Hypothalamus (tissue), 51 donors: ENCODE data around the gene SH3RF1.

Source experiments
- DNase-seq, 51 donors: peaks; one replicate each; lab custom pipeline; 2025; lab: John Stamatoyannopoulos, UW

SH3RF1 gene

DNA sequence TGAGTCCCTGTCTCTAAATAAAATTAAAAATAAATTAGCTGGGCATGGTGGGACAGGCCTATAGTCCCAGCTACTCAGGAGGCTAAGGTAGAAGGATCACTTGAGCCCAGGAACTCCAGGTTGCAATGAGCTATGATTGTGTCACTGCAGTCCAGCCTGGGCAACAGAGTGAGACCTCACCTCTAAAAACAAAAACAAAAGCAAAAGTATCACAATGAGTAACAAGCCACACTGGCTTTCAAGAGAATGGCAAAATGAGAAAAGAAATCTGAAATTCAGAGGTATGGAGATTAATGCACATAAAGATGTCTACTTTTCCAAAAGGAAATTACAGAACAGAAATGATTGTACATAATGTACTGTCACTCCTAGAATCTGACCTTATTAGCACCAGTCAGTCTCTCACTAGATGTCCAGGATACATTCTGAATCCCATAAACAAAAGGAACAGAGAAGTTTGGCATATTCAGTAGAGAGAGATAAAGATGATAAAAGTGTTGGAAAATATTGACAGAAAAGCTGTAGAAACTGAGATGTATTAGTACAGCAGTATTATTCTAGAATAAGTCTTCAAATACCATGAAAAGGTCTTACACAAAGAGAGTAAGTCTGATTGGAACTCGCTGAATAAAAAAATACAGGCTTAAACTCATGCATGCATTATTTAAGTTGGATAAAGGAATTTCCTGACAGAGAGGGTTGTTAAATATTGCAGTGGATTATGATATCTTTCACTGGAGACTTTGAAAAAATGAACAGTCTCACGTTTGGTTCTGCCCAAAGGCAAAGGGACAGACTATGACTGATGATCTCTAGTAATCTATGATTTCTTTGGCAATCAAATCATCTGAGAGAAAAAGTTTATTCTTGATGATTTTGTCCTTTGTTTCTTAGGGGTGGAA lies 102.5 kb downstream of the SH3RF1 start:
- DNase-seq: no peak

- no peak for DNase-seq
Observed at GRCh38 chr4:169164669-169165415, 105.9 kb downstream of the SH3RF1 start.

DNA sequence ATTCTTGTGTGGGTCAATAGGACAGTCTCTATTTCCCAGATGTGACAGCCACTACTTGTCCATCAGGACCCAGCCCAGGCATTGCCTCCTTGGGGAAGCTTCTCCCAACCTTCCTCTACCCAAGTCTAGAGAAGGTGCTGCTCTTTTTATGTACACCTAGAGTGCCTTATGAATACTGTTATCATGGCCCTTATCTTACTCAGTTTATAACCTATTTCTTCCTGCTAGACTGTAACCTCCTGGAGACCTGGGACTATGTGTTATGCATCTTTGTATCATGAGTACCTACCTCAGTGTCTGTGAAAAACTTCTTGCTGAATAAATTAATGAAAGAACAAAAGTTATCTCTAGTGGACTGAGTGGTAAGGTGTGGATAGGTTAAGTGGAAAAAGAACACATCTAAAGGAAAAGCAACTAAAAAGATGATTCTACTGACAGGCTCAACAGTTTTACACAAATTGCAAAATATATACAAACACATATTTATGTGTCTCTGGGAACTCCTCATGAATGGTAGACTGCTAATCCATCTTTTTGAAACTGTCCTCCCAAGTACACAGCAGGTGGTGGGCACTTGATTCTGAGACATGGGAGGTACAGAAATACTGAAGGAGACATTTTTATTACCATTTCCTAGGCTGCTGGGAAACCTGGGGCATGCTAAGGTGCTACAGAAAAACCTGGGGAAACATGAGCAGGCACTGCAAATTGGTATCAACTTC lies 106.6 kb downstream of the SH3RF1 start:
- no peak for DNase-seq

DNA sequence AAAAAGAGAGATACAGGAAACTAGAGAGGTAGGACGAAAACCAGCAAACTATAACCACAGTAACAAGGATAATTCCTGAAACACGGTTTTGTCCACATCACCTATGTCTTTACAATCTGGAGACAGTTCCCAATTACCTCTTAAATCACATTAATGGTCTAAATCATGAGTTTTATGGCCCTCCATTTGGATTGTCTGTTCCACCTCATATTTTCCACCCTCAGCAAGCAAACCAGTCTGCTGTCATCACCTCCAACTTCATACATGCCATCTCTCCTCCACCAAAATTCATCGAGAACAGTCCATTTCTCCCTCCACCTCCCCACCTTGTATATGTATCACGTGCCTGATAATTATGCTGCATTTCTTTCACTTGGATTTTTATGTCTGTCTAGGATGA lies 107.3 kb downstream of the SH3RF1 start:
- no peak for DNase-seq

DNA sequence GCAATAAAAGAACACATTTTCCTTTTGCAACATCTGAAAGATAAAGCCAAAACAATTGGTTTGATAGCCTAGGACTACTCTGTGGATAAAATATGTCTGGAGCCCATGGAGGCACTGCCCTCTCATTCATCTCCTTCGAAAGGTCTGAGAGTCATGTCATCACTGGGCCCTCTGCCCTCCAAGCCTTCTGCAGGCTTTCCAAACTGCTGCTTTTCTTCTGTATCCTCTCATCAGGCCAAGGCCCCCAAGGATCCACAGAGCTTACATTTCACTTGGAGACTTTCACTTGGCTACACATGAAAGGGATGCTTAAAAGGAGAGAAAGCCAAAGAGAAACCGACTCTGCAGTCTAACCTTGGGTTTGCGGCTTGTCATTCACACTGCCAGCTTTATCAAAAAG lies 109.9 kb downstream of the SH3RF1 start:
- DNase-seq: peak in 1 of 51 donors; percentile 11

- DNase-seq: no peak
Observed at GRCh38 chr4:169159624-169160171, 111.1 kb downstream of the SH3RF1 start.

GRCh38 chr4:169158861-169159260 lies 111.9 kb downstream of the SH3RF1 start:
- no peak for DNase-seq

DNA sequence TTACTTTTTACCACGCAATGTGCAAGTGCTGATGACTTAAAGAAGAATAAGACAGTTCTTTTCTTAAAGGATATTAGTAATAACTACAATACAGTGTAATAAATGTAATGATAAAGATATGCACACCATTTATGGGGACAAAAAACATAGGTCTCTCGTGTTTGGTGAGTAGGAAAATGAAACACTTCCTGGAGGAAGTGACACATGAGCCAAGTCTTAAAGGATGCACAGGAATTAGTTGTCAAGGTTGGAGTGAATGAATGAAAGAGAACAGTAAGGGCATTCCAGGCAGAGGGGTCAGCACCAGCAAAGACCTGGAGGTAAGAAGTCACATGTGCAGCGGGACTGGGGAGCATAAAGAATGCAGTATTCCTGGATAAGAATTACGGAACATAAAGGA lies 112.7 kb downstream of the SH3RF1 start:
- DNase-seq: no peak

DNA sequence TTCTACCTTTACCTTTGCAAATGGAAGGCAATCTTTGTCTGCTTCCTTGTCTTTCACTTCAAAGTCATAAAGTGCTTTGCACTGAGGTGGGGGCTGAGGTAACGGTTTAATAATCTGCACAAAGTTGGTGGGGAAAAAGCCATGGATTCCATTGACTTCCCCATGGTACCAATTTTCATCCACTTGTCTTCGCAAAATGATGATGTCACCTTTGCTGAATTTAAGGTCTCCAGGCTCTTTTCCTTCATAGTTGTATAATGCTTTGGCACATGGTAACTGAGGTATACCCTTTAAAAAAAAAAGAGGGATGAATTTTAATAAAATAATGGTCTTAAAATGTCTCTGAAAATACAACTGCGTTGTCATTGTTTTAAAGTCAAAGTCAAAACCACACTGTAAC lies 114.4 kb downstream of the SH3RF1 start:
- no peak for DNase-seq

GRCh38 chr4:169154121-169154520 lies 116.6 kb downstream of the SH3RF1 start:
- DNase-seq: no peak

DNA sequence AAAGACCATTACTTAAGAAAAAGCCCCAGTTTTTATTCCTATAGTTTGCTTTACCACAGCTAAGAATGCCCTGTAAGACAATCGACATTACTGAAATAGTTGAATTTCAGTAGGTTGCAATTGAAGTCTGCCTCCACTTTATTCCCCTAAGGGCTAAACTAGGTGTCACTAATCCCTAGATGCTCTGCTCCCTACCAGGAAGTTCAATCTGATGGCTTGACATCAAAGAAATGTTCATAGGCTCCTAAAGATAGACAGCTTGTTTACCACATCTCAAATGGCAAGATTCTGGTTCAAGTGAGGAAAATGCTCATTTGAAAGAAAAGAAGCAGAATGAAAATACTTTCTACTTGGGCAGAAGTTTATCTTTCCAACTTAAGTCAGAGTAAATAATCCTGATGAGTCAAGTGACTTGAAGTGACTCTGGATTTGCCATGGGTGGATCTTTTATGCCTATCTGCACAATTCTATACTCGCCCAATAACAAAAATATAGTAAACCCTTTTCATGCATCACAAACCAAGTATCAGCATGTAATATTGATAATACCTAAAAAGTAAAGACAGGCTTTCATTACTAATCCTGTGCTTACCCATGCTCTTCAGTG lies 117.2 kb downstream of the SH3RF1 start:
- no peak for DNase-seq

DNA sequence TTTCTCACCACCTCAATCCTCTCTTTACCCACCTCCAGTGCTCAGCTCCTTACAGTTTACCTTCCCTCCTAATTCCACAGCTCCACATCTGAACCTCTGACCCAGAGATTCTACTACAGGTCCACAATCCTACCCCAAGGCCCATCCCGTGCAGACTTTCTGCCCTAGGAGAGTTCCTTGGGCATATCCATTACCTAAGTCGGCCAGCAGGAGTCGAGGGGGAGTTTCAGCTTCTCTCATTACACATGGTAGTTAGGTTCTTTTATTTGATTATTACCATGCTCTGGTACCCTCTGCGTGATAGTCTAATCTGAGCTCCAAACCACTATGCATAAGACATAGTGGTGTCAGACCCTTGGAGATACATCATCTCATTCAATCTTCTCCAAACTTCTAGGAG lies 117.9 kb downstream of the SH3RF1 start:
- DNase-seq: no peak

GRCh38 chr4:169152098-169152497 lies 118.7 kb downstream of the SH3RF1 start:
- no peak for DNase-seq

GRCh38 chr4:169151671-169152070 lies 119.1 kb downstream of the SH3RF1 start:
- no peak for DNase-seq

- DNase-seq: no peak
Observed at GRCh38 chr4:169150806-169151205, 120.0 kb downstream of the SH3RF1 start.

DNA sequence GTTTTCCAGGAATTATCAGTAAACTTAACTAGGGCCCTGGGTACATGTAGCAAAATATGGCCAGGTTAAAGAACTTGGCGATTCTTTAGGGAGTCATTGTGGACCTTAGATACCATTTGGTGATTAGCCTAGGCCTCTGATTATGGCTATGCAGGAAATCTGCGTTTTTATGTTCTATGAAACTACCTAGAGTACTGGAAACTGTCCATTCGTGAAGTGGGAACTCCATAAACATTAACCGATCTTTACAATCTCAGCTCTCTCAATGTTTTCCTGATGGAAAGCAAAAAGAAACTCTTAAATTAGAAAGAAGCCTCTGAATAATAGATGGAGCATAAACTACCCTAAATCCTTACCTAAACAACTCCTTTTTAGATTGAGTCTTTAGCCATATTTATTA lies 121.9 kb downstream of the SH3RF1 start:
- DNase-seq: no peak

DNA sequence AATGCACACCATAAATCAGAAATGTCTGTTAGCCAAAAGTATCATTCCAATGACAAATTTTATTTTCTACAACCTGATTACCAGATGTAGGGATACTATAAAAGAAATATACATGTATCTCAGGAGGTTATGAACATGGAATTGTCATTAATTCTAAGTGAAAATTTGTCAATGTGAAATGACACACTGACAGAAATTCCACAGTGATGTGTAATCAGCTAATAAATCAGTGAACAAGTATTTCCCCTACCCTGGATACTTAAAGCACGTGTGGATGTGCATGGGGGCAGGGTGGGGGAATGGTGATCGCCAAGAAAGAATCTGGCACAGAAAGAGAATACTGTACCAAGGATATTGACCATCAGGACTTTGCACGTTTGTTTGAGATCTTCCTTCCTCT lies 123.6 kb downstream of the SH3RF1 start:
- no peak for DNase-seq

DNA sequence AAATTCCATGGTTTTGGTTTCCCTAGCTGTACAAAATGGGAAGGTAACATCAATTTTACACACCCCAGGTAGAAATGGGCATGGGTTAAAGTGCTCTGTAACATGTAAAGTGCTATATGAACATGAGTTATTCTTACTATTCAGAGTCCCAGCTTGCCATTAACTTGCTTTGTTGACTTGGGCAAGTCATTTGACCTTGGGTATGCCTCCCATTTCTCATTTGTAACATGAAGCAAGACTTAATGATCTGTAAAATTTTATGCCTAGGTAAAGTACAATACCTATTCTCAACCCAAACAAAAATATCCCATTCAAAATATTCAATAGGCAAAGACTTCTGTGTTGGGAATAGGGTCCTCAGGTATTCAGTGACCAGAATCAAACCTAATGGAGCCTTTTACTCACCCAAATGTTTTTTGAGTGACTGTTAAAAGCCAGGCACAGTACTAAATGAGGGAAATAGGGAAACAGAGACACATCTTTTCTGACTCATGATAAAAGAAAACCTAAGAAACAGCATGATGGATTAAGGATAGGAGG lies 126.6 kb downstream of the SH3RF1 start:
- no peak for DNase-seq

- no peak for DNase-seq
Observed at GRCh38 chr4:169143335-169143734, 127.4 kb downstream of the SH3RF1 start.

- no peak for DNase-seq
Observed at GRCh38 chr4:169142906-169143305, 127.8 kb downstream of the SH3RF1 start.
